HEK293 (cell line): ENCODE measurements around the gene DAPK2.

Experiments used
- CTCF ChIA-PET: fragments of 350-600 bp; formaldehyde crosslinking; extraction: SDS; loops from one replicate; lab custom pipeline; 2021; ENCODE audit warnings: antibody characterized with exemption; lab: Yijun Ruan, JAX
- POLR2A ChIA-PET: fragments of 300-600 bp; formaldehyde crosslinking; extraction: SDS; loops from one replicate; lab custom pipeline; 2020; ENCODE audit warnings: antibody characterized with exemption, inconsistent platforms; lab: Yijun Ruan, JAX
- H3K27ac ChIP-seq: fragments of 200-500 bp; sonication (Bioruptor generic); 2 replicates; pipeline ENCODE4 v1.5.1; 2014; ENCODE audit warnings: low read depth, low read length, control low read depth, inconsistent platforms; ENCODE audit errors: extremely low read depth
- H3K36me3 ChIP-seq, 2 experiments: fragments of 200-500 bp in 1 of 2; sonication (Bioruptor generic) in 1 of 2; 1 replicate in 1 of 2; 2 replicates in 1 of 2; pipeline ENCODE4 v1.5.1; 2014 to 2017; ENCODE audit warnings: inconsistent platforms in 2 of 2, low read length in 2 of 2; ENCODE audit not compliant: control insufficient read depth in 2 of 2, insufficient read depth in 1 of 2
- H3K4me1 ChIP-seq: fragments of 200-500 bp; sonication (Bioruptor generic); 2 replicates; pipeline ENCODE4 v1.5.1; 2014; ENCODE audit warnings: mild to moderate bottlenecking, low read length, inconsistent platforms; ENCODE audit not compliant: control insufficient read depth, insufficient read depth
- H3K4me3 ChIP-seq: 2 replicates; pipeline ENCODE4 v1.5.1; 2011; ENCODE audit warnings: low read depth, mild to moderate bottlenecking, control low read depth, low read length, moderate library complexity
- H3K9me3 ChIP-seq: fragments of 200-500 bp; sonication (Bioruptor generic); 2 replicates; pipeline ENCODE4 v1.5.1; 2014; ENCODE audit warnings: low read depth, low read length, inconsistent platforms; ENCODE audit not compliant: control insufficient read depth, insufficient read depth
- AEBP2 ChIP-seq: fragments of 450-650 bp; formaldehyde crosslinking; IDR thresholded peaks from 2 replicates; pipeline ENCODE4 v1.5.1; 2016; ENCODE audit warnings: missing biosample characterization, missing genetic modification characterization, borderline replicate concordance
- EGR2 ChIP-seq: fragments of 450-650 bp; formaldehyde crosslinking; IDR thresholded peaks from 2 replicates; pipeline ENCODE4 v1.5.1; 2016; ENCODE audit warnings: low read depth, missing biosample characterization, missing genetic modification characterization
- SCRT1 ChIP-seq: fragments of 450-650 bp; formaldehyde crosslinking; IDR thresholded peaks from 2 replicates; pipeline ENCODE4 v1.5.1; 2016; ENCODE audit warnings: missing biosample characterization, missing genetic modification characterization, borderline replicate concordance
- ZBTB48 ChIP-seq: fragments of 450-650 bp; formaldehyde crosslinking; IDR thresholded peaks from 2 replicates; pipeline ENCODE4 v1.5.1; 2016; ENCODE audit warnings: missing biosample characterization, missing genetic modification characterization
- ZBTB49 ChIP-seq: fragments of 450-650 bp; formaldehyde crosslinking; IDR thresholded peaks from 2 replicates; pipeline ENCODE4 v1.5.1; 2016; ENCODE audit warnings: missing biosample characterization, missing genetic modification characterization, low read depth
- ZFP3 ChIP-seq: fragments of 450-650 bp; formaldehyde crosslinking; IDR thresholded peaks from 2 replicates; pipeline ENCODE4 v1.5.1; 2016; ENCODE audit warnings: low read depth, missing biosample characterization, missing genetic modification characterization
- ZIC2 ChIP-seq: fragments of 450-650 bp; formaldehyde crosslinking; IDR thresholded peaks from 2 replicates; pipeline ENCODE4 v1.5.1; 2016; ENCODE audit warnings: missing biosample characterization, missing genetic modification characterization
- ZNF157 ChIP-seq: fragments of 450-650 bp; formaldehyde crosslinking; IDR thresholded peaks from 2 replicates; pipeline ENCODE4 v1.5.1; 2016; ENCODE audit warnings: missing biosample characterization, missing genetic modification characterization
- ZNF169 ChIP-seq: fragments of 450-650 bp; formaldehyde crosslinking; IDR thresholded peaks from 2 replicates; pipeline ENCODE4 v1.5.1; 2016; ENCODE audit warnings: missing biosample characterization, missing genetic modification characterization
- ZNF341 ChIP-seq: fragments of 450-650 bp; formaldehyde crosslinking; IDR thresholded peaks from 2 replicates; pipeline ENCODE4; 2016; ENCODE audit warnings: low read depth, missing biosample characterization, missing genetic modification characterization
- ZNF354C ChIP-seq: fragments of 450-650 bp; formaldehyde crosslinking; IDR thresholded peaks from 2 replicates; pipeline ENCODE4 v1.5.1; 2016; ENCODE audit warnings: missing biosample characterization, missing genetic modification characterization, low read depth, borderline replicate concordance
- ZNF394 ChIP-seq: fragments of 450-650 bp; formaldehyde crosslinking; IDR thresholded peaks from 2 replicates; pipeline ENCODE4 v1.5.1; 2016; ENCODE audit warnings: missing biosample characterization, missing genetic modification characterization, mild to moderate bottlenecking, moderate library complexity, borderline replicate concordance
- ZNF664 ChIP-seq: fragments of 450-650 bp; formaldehyde crosslinking; IDR thresholded peaks from 2 replicates; pipeline ENCODE4 v1.5.1; 2016; ENCODE audit warnings: missing biosample characterization, missing genetic modification characterization
- ZNF792 ChIP-seq: fragments of 450-650 bp; formaldehyde crosslinking; IDR thresholded peaks from 2 replicates; pipeline ENCODE4 v1.5.1; 2016; ENCODE audit warnings: missing biosample characterization, missing genetic modification characterization
- ZNF830 ChIP-seq: fragments of 450-650 bp; IDR thresholded peaks from 2 replicates; pipeline ENCODE4 v1.5.0; 2018; ENCODE audit warnings: missing biosample characterization, missing genetic modification characterization, low read depth, mild to moderate bottlenecking, moderate library complexity
- ZSCAN16 ChIP-seq: fragments of 450-650 bp; formaldehyde crosslinking; IDR thresholded peaks from 2 replicates; pipeline ENCODE4 v1.5.1; 2016; ENCODE audit warnings: missing biosample characterization, missing genetic modification characterization
- TF ChIP-seq, protein P1 (sequence below): fragments of 450-650 bp; formaldehyde crosslinking; IDR thresholded peaks from 2 replicates; pipeline ENCODE4 v1.5.1; 2016; ENCODE audit warnings: missing biosample characterization, missing genetic modification characterization

The DAPK2 gene

DNA sequence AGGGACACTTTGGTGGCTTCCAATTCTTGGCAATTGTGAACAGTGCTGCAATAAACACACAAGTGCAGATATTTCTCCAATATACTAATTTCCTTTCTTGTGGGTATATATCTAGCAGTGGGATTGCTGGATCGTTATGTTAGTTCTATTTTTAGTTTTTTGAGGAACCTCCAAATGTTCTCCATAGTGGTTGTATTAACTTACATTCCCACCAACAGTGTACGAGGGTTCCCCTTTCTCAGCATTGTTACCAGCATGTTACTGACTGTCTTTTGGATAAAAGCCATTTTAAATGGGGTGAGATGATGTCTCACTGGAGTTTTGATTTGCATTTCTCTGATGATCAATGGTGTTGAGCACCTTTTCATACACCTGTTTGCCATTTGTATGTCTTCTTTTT, 92.8 kb downstream of the DAPK2 start:
- CTCF ChIA-PET: interaction anchor here (0.8 to 2.4 kb wide), 2 partner anchors 8 to 24 kb away, joined by 3 to 12 read pairs; no protein-coding TSS in a partner anchor
- TF ChIP-seq ZNF169 (no peak), EGR2 (tag by site-specific recombination) (no peak), ZNF157 (no peak), AEBP2 (tag by site-specific recombination) (no peak), SCRT1 (tag by site-specific recombination) (no peak), ZIC2 (tag by site-specific recombination) (no peak), ZNF664 (tag by site-specific recombination) (no peak), ZFP3 (tag by site-specific recombination) (no peak), ZSCAN16 (tag by site-specific recombination) (no peak), ZNF792 (tag by site-specific recombination) (no peak)

GRCh38 chr15:63950911-63951481, 95.3 kb downstream of the DAPK2 start:
- no peaks in the 10 kb centered on the region for H3K36me3 ChIP-seq
- H3K4me3 ChIP-seq: no peak overlapping the region
- H3K9me3 ChIP-seq: no peaks in the 10 kb centered on the region
- H3K4me1 ChIP-seq: no peaks in the 10 kb centered on the region
- H3K27ac ChIP-seq: no peak overlapping the region
- no peak for TF ChIP-seq ZNF341 (tag by site-specific recombination)
- TF ChIP-seq, protein P1, sequence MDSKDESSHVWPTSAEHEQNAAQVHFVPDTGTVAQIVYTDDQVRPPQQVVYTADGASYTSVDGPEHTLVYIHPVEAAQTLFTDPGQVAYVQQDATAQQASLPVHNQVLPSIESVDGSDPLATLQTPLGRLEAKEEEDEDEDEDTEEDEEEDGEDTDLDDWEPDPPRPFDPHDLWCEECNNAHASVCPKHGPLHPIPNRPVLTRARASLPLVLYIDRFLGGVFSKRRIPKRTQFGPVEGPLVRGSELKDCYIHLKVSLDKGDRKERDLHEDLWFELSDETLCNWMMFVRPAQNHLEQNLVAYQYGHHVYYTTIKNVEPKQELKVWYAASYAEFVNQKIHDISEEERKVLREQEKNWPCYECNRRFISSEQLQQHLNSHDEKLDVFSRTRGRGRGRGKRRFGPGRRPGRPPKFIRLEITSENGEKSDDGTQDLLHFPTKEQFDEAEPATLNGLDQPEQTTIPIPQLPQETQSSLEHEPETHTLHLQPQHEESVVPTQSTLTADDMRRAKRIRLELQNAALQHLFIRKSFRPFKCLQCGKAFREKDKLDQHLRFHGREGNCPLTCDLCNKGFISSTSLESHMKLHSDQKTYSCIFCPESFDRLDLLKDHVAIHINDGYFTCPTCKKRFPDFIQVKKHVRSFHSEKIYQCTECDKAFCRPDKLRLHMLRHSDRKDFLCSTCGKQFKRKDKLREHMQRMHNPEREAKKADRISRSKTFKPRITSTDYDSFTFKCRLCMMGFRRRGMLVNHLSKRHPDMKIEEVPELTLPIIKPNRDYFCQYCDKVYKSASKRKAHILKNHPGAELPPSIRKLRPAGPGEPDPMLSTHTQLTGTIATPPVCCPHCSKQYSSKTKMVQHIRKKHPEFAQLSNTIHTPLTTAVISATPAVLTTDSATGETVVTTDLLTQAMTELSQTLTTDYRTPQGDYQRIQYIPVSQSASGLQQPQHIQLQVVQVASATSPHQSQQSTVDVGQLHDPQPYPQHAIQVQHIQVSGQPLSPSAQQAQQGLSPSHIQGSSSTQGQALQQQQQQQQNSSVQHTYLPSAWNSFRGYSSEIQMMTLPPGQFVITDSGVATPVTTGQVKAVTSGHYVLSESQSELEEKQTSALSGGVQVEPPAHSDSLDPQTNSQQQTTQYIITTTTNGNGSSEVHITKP: 0 out of 2 replicates have a peak, but pooled peaks have one; percentile 29
- POLR2A ChIA-PET: no interaction called here
- CTCF ChIA-PET: interaction anchor here (0.7 to 0.8 kb wide), 2 partner anchors 12 to 245 kb away, joined by 3 read pairs; no protein-coding TSS in a partner anchor

More for the DNA sequence above, 92.8 kb downstream of the DAPK2 start:
- no peaks in the 10 kb centered on the region for H3K4me1 ChIP-seq
- no peaks in the 10 kb centered on the region for H3K9me3 ChIP-seq
- no peaks in the 10 kb centered on the region for H3K36me3 ChIP-seq
- POLR2A ChIA-PET: no interaction called here
- no peak overlapping the region for H3K27ac ChIP-seq
- no peak overlapping the region for H3K4me3 ChIP-seq

DNA sequence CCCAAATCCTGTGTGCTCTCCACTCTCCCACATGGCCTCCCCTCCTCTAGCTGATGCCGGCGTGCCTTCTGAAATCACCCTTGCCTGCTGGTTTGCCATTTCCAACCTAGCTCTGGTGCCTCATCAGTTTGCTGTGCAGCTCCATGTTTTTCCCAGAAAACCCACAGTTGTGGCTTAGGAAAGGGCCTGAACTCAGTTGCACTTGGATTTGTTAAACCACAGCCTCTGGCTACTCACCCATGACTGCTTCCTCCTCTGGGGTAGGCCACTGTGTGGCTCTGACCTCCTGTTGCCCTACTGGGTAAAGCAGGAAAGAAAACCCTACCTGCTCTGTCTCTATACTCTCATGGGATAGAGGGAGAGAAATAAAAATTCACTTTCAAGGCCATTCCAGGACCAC, 97.3 kb downstream of the DAPK2 start:
- CTCF ChIA-PET: interaction anchor here (1.1 kb wide), 1 partner anchor 53 kb away, joined by 3 read pairs; no protein-coding TSS in a partner anchor
- POLR2A ChIA-PET: no interaction called here

More for the DNA sequence above, 97.3 kb downstream of the DAPK2 start:
- no peak overlapping the region for H3K27ac ChIP-seq
- H3K36me3 ChIP-seq: no peaks in the 10 kb centered on the region
- no peaks in the 10 kb centered on the region for H3K4me1 ChIP-seq
- no peak overlapping the region for H3K4me3 ChIP-seq
- no peak for TF ChIP-seq ZNF830 (tag by site-specific recombination)
- TF ChIP-seq ZNF354C (tag by site-specific recombination): no peak
- TF ChIP-seq ZBTB49 (tag by site-specific recombination): no peak
- TF ChIP-seq ZNF394 (tag by site-specific recombination): no peak
- no peak for TF ChIP-seq ZBTB48 (tag by site-specific recombination)
- TF ChIP-seq, all 188 proteins: peak for 0
- H3K9me3 ChIP-seq: no peaks in the 10 kb centered on the region
